Breast epithelium (tissue), 4 donors: ENCODE results near the gene ARSH. TPM values are rescaled to one million over a fixed set of nuclear protein-coding genes. Genes with fewer than 3 reads are reported as not detected.
A peak's percentile ranks its signal among the peaks of the same experiment; 100 is the strongest.

Source experiments
- DNase-seq, 2 donors: peaks; one replicate each; pipeline ENCODE4 v3.0.0-alpha.2; 2019; ENCODE audit warnings: low spot score in 2 of 2
- H3K27ac ChIP-seq, 2 donors: fragments of 200-600 bp; sonication (generic) in 1 of 2; one replicate each; pipeline ENCODE4 v1.5.1; 2016 to 2019; ENCODE audit warnings: mild to moderate bottlenecking in 1 of 2
- H3K27me3 ChIP-seq, 2 donors: fragments of 200-600 bp; sonication (generic) in 1 of 2; one replicate each; pipeline versions ENCODE4 v1.5.1 to v1.6.0; 2017 to 2019; ENCODE audit warnings: control low read depth in 1 of 2, mild to moderate bottlenecking in 1 of 2
- H3K36me3 ChIP-seq: fragments of 200-600 bp; one replicate; pipeline ENCODE4 v1.5.1; 2019
- H3K4me1 ChIP-seq, 2 donors: fragments of 200-600 bp; sonication (generic); one replicate each; pipeline ENCODE4 v1.5.1; 2016 to 2019; ENCODE audit warnings: control low read depth in 1 of 2
- H3K4me3 ChIP-seq, 3 donors: fragments of 200-600 bp; sonication (generic); 1 replicate in 2 of 3; 2 replicates in 1 of 3; pipeline ENCODE4 v1.5.1; 2016 to 2019; ENCODE audit warnings: mild to moderate bottlenecking in 3 of 3, moderate library complexity in 2 of 3
- H3K9me3 ChIP-seq, 2 donors: fragments of 200-600 bp; sonication (generic) in 1 of 2; one replicate each; pipeline ENCODE4 v1.5.1; 2016 to 2019; ENCODE audit warnings: control low read depth in 1 of 2
- CTCF ChIP-seq, 3 donors: fragments of 450-650 bp; IDR thresholded peaks; one replicate each; pipeline ENCODE4 v1.5.1; 2016 to 2017; ENCODE audit warnings: antibody characterized with exemption in 3 of 3, mild to moderate bottlenecking in 3 of 3, moderate library complexity in 3 of 3
- POLR2A ChIP-seq: fragments of 450-650 bp; IDR thresholded peaks from one replicate; pipeline ENCODE4 v1.6.1; 2016; ENCODE audit warnings: antibody characterized with exemption, mild to moderate bottlenecking, moderate library complexity
- POLR2AphosphoS5 ChIP-seq, 3 donors: sonication (generic); formaldehyde crosslinking; IDR thresholded peaks; one replicate each; pipeline ENCODE4 v1.6.1; 2017; ENCODE audit warnings: antibody characterized with exemption in 3 of 3
- intact Hi-C: fragments of 100-400 bp; cut with DNase I; formaldehyde crosslinking; loops from one replicate; pipeline ENCODE4 v1.15.1; 2023; ENCODE audit warnings: low total_unique reads
- total RNA-seq, 3 donors: library from RNA; depleted of rRNA; stranded (reverse); fragments of >200 nt; gene quantifications; one replicate each; pipeline ENCODE4 v1.1.0, GENCODE V29; 2016

Gene ARSH
- total RNA-seq, 3 donors from 2014 or later: 0.33 TPM; not detected in 2

- TF ChIP-seq CTCF (IDR thresholded peaks at IDR 0.05): no peak
- no peak for TF ChIP-seq POLR2A
- no peak for TF ChIP-seq POLR2AphosphoS5 (IDR thresholded peaks at IDR 0.05)
Measured at GRCh38 chrX:3017492-3017891, 11.1 kb downstream of the ARSH start.

GRCh38 chrX:3024176-3024575 lies 17.8 kb downstream of the ARSH start:
- intact Hi-C loops: no loop called here
- DNase-seq: no peak
- Histone ChIP-seq H3K4me3 (no peak overlapping the region), H3K4me1 (no peaks in the 10 kb centered on the region), H3K27ac (no peak overlapping the region), H3K9me3 (no peaks in the 10 kb centered on the region), H3K27me3 (no peaks in the 10 kb centered on the region), H3K36me3 (no peaks in the 10 kb centered on the region)
- TF ChIP-seq POLR2A (no peak), POLR2AphosphoS5 (IDR thresholded peaks at IDR 0.05) (no peak), CTCF (IDR thresholded peaks at IDR 0.05) (no peak)

More at GRCh38 chrX:3017492-3017891, 11.1 kb downstream of the ARSH start:
- no peak overlapping the region for H3K27ac ChIP-seq
- H3K9me3 ChIP-seq: peaks cover 0 to 15% of the 10 kb centered on the region in 2 donors
- no peaks in the 10 kb centered on the region for H3K36me3 ChIP-seq
- no peaks in the 10 kb centered on the region for H3K27me3 ChIP-seq
- no peak overlapping the region for H3K4me3 ChIP-seq
- no peak for DNase-seq
- H3K4me1 ChIP-seq: no peaks in the 10 kb centered on the region
- intact Hi-C loops: no loop called here

GRCh38 chrX:3026074-3026815 lies 19.9 kb downstream of the ARSH start:
- H3K27ac ChIP-seq: peak overlapping the region; percentile 78 to 90
- intact Hi-C loops: loop anchor here (5.0 kb wide), 1 partner anchor 629 kb away; no protein-coding TSS in a partner anchor
- DNase-seq: peak in 1 of 2 donors; percentile 48
- no peaks in the 10 kb centered on the region for H3K4me1 ChIP-seq
- no peaks in the 10 kb centered on the region for H3K9me3 ChIP-seq
- no peak overlapping the region for H3K4me3 ChIP-seq
- H3K36me3 ChIP-seq: no peaks in the 10 kb centered on the region
- H3K27me3 ChIP-seq: no peaks in the 10 kb centered on the region
- no peak for TF ChIP-seq POLR2A
- TF ChIP-seq POLR2AphosphoS5 (IDR thresholded peaks at IDR 0.05): no peak
- TF ChIP-seq CTCF (IDR thresholded peaks at IDR 0.05): no peak

GRCh38 chrX:3029129-3029528 lies 22.8 kb downstream of the ARSH start:
- no peak for TF ChIP-seq POLR2A
- Histone ChIP-seq H3K27me3 (no peaks in the 10 kb centered on the region), H3K27ac (no peak overlapping the region), H3K4me3 (no peak overlapping the region), H3K4me1 (no peaks in the 10 kb centered on the region), H3K9me3 (no peaks in the 10 kb centered on the region), H3K36me3 (no peaks in the 10 kb centered on the region)
- DNase-seq: no peak
- intact Hi-C loops: loop anchor here (5.0 kb wide), 1 partner anchor 632 kb away; no protein-coding TSS in a partner anchor

GRCh38 chrX:3037218-3037617 lies 30.9 kb downstream of the ARSH start:
- H3K9me3 ChIP-seq: no peaks in the 10 kb centered on the region
- intact Hi-C loops: no loop called here

More at GRCh38 chrX:3037218-3037617, 30.9 kb downstream of the ARSH start:
- H3K36me3 ChIP-seq: no peaks in the 10 kb centered on the region
- H3K27me3 ChIP-seq: no peaks in the 10 kb centered on the region
- H3K27ac ChIP-seq: no peak overlapping the region
- H3K4me3 ChIP-seq: no peak overlapping the region
- no peaks in the 10 kb centered on the region for H3K4me1 ChIP-seq
- no peak for DNase-seq
- TF ChIP-seq POLR2A (no peak), POLR2AphosphoS5 (IDR thresholded peaks at IDR 0.05) (no peak), CTCF (IDR thresholded peaks at IDR 0.05) (no peak)
